ENCODE data around the gene XPC. TPM values are rescaled to one million over a fixed set of nuclear protein-coding genes. Genes with fewer than 3 reads are reported as not detected.

The XPC gene
- total RNA-seq, 1 donor from 2014 or later: 10.4 TPM

DNA sequence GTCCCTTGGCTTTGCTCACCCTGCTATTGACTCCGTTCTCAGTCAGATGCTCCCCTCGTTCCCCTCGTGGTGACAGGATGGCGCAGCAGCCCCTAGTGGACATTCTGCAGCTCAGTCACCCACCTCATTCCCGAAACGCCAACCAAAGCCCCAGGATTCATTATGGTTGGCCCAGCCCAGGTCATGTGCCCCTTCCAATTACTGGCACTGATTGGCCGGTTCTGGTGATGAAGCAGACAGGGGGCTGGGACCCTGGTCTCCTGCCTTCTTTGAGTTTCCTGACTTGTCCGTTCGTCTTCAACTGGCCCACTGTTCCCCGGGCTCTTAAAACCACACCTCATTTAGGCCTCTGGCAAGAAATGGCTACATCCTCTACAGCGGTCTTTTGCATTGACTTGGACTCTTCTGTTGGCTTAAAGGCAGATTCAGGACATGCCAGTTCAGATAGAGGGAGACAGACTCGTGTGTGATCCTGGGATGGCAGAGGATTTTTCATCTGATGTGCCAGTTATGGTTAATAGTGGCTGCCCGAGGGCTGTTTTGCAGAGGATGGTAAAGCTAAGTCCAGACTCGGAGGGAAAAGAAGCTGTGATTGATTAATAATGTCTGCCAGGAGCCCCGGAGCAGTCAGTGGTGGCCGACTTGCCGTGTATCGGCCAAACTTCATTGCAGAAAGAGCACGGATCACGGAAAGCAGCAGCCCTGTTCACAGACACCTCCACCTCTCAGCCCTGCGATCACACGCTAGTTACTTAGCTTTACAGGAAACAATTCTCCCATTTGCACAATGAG is 38.1 kb upstream of the XPC start:
- peak; percentile 37 for DNase-seq
- Histone ChIP-seq H3K27me3 (ENCODE audit: low read depth) (peaks cover 57% of the 10 kb centered on the region), H3K27ac (replicated peaks) (peak overlapping the region; percentile 65), H3K4me3 (peak overlapping the region; percentile 55), H3K4me1 (no peaks in the 10 kb centered on the region), H3K36me3 (no peaks in the 10 kb centered on the region), H3K9me3 (replicated peaks) (peaks cover 23% of the 10 kb centered on the region)
- TF ChIP-seq, protein P1, sequence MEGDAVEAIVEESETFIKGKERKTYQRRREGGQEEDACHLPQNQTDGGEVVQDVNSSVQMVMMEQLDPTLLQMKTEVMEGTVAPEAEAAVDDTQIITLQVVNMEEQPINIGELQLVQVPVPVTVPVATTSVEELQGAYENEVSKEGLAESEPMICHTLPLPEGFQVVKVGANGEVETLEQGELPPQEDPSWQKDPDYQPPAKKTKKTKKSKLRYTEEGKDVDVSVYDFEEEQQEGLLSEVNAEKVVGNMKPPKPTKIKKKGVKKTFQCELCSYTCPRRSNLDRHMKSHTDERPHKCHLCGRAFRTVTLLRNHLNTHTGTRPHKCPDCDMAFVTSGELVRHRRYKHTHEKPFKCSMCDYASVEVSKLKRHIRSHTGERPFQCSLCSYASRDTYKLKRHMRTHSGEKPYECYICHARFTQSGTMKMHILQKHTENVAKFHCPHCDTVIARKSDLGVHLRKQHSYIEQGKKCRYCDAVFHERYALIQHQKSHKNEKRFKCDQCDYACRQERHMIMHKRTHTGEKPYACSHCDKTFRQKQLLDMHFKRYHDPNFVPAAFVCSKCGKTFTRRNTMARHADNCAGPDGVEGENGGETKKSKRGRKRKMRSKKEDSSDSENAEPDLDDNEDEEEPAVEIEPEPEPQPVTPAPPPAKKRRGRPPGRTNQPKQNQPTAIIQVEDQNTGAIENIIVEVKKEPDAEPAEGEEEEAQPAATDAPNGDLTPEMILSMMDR (IDR thresholded peaks at IDR 0.05; ENCODE audit: borderline replicate concordance): peak; percentile 62
- intact Hi-C loops (cut with micrococcal nuclease): no loop called here

DNA sequence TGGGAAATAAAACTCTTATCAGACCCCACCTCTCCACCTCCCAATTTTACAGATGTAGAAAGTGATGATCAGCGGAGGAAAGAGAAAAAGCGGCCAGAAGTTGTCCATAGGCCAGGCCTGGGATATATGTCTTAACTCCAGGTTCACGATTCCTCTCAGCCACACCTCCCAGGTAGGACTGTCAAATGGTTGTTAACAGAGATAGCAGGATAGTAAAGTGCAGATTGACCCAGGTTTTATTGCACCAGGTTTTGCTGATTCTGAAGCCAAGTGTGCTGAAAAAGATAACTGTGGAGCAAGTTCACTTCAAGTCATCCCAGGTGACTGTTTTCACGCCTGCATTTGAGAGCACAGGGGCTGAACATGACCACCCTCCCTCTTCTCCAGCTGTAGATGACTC is 36.4 kb upstream of the XPC start:
- no peak for DNase-seq
- H3K27ac ChIP-seq (replicated peaks): no peak overlapping the region
- intact Hi-C loops (cut with micrococcal nuclease): no loop called here
- H3K27me3 ChIP-seq (ENCODE audit: low read depth): peaks cover 72% of the 10 kb centered on the region
- no peak overlapping the region for H3K4me3 ChIP-seq
- peaks cover 6% of the 10 kb centered on the region for H3K9me3 ChIP-seq (replicated peaks)
- no peaks in the 10 kb centered on the region for H3K4me1 ChIP-seq
- H3K36me3 ChIP-seq: no peaks in the 10 kb centered on the region
- TF ChIP-seq, protein P1 (IDR thresholded peaks at IDR 0.05; ENCODE audit: borderline replicate concordance): no peak

DNA sequence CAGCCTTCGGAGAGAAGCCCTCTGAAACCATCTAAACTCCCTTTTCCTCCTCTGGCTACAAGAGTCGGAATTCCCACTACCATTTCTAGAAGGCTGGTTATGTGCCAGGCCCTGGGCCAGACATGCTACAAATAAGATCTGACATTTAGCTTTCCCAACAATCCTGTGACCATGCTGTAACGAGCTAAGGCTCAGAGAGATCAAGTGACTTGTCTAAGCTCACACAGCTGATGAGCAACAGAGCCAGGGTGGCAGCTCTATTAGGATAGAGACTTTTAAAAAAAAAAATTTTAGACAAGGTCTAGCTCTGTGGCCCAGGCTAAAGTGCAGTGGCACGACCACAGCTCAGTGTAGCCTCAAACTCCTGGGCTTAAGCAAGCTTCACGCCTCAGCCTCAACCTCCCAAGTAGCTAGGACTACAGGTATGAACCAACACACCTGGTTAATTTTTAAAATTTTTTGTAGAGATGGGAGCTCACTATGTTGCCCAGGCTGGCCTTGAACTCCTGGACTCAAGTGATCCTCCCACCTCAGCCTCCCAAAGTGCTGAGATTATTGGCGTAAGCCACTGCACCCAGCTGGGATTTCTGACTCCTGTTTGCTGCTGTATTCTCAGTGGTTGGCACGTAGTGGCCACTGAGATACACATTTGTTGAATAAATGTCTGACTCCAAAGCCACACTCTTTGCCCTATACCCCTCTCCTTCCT is 34.8 kb upstream of the XPC start:
- intact Hi-C loops (cut with micrococcal nuclease): no loop called here
- no peak overlapping the region for H3K27ac ChIP-seq (replicated peaks)
- TF ChIP-seq, protein P1 (IDR thresholded peaks at IDR 0.05; ENCODE audit: borderline replicate concordance): no peak
- H3K27me3 ChIP-seq (ENCODE audit: low read depth): peaks cover 72% of the 10 kb centered on the region
- H3K36me3 ChIP-seq: no peaks in the 10 kb centered on the region
- DNase-seq: no peak
- no peaks in the 10 kb centered on the region for H3K4me1 ChIP-seq
- no peak overlapping the region for H3K4me3 ChIP-seq
- H3K9me3 ChIP-seq (replicated peaks): no peaks in the 10 kb centered on the region

DNA sequence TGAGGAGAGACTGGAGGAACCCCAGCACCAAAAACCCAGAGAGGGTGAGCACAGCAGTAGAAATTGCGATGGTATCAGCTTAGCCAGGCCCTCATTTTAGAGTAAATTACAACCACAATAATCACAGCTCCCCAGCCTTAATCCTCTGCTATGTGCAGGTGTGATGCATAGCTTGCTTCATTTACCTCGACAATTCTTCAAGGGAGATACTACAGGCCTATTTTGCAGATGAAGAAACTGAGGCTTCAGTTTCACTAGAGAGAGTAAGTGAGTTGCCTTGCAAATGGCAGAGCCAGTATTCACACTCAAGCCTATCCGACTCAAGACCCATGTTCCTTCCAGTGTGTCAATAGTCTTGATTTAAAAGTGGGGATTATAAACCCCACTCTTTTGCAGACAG is 33.6 kb upstream of the XPC start:
- TF ChIP-seq, protein P1 (IDR thresholded peaks at IDR 0.05; ENCODE audit: borderline replicate concordance): no peak
- intact Hi-C loops (cut with micrococcal nuclease): no loop called here

DNA sequence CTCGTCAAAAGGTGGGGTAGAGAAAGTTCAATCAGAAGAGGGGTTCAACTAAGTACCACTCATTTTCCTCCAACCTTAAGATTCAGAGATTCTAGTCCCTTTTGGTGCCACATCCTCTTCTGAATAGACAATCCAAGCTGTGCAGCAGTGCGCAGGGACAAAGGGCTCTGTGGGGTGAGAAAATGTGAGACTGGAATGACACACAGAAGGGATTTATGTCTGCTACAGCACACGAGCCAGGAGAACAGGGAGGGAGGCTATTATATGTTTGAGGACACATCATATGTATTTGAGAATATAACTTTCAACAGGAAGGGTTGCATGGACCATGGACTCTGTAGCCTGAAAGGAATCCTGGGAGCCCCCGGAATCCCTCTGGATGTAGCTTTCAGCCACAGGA is 33.2 kb upstream of the XPC start:
- H3K27ac ChIP-seq (replicated peaks): no peak overlapping the region
- no peaks in the 10 kb centered on the region for H3K36me3 ChIP-seq
- H3K9me3 ChIP-seq (replicated peaks): no peaks in the 10 kb centered on the region
- no peak for DNase-seq
- H3K4me3 ChIP-seq: no peak overlapping the region
- H3K4me1 ChIP-seq: no peaks in the 10 kb centered on the region
- intact Hi-C loops (cut with micrococcal nuclease): no loop called here
- peaks cover 56% of the 10 kb centered on the region for H3K27me3 ChIP-seq (ENCODE audit: low read depth)
- TF ChIP-seq, protein P1 (IDR thresholded peaks at IDR 0.05; ENCODE audit: borderline replicate concordance): no peak

More for the DNA sequence above, 33.6 kb upstream of the XPC start:
- peaks cover 60% of the 10 kb centered on the region for H3K27me3 ChIP-seq (ENCODE audit: low read depth)
- H3K9me3 ChIP-seq (replicated peaks): no peaks in the 10 kb centered on the region
- no peaks in the 10 kb centered on the region for H3K36me3 ChIP-seq
- H3K4me3 ChIP-seq: no peak overlapping the region
- H3K27ac ChIP-seq (replicated peaks): no peak overlapping the region
- H3K4me1 ChIP-seq: no peaks in the 10 kb centered on the region
- no peak for DNase-seq
